Measurements from ENCODE around the gene UBALD1. TPM values are rescaled to one million over a fixed set of nuclear protein-coding genes. Genes with fewer than 3 reads are reported as not detected.

UBALD1 gene
- total RNA-seq, 1 experiment from 2014 or later = 58.4 TPM

- TF ChIP-seq, protein P1, sequence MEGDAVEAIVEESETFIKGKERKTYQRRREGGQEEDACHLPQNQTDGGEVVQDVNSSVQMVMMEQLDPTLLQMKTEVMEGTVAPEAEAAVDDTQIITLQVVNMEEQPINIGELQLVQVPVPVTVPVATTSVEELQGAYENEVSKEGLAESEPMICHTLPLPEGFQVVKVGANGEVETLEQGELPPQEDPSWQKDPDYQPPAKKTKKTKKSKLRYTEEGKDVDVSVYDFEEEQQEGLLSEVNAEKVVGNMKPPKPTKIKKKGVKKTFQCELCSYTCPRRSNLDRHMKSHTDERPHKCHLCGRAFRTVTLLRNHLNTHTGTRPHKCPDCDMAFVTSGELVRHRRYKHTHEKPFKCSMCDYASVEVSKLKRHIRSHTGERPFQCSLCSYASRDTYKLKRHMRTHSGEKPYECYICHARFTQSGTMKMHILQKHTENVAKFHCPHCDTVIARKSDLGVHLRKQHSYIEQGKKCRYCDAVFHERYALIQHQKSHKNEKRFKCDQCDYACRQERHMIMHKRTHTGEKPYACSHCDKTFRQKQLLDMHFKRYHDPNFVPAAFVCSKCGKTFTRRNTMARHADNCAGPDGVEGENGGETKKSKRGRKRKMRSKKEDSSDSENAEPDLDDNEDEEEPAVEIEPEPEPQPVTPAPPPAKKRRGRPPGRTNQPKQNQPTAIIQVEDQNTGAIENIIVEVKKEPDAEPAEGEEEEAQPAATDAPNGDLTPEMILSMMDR (conservative IDR thresholded peaks at IDR 0.05) = no peak
- no peak for TF ChIP-seq EZH2 (IDR thresholded peaks at IDR 0.05; ENCODE audit: low read depth)
Measured at GRCh38 chr16:4639899-4640509, 25.3 kb upstream of the UBALD1 start.

DNA sequence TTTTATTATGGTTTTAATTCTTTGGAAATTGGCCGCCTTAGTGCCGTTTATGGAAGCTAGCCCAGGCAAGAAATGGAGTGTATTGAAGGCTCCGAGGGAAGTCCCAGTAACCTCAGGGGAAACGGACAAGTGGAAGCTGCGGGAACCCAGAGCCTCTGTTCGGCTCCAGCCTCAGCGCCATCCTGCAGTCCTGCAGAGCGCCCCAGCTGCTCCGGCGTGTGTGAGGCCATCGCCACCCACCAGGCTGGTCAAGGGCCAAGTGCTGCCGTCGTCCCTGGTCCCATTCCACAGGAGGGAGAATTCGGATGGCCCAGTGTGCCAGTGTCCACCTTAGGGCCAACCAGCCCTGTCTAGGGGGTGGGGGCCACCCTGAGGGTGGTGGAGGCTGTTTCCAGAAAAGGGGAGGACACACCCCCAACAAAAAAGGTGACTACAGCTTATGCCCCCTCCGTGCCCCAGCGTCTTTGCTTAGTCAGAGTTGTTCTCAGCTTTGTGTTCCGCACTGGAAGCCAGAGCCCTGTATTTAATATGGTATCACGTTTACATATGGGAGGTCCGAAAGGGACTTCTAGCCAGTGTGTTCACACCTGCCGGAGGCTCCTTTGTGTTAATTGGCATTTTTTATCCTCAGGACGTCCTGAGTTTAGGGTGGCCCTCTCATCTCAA is 22.9 kb upstream of the UBALD1 start:
- Histone ChIP-seq H3K4me2 (no peak overlapping the region), H3K9me2 (ENCODE audit: insufficient read depth) (no peaks in the 10 kb centered on the region), H3K27ac (no peak overlapping the region), H3K36me3 (ENCODE audit: low read depth) (no peaks in the 10 kb centered on the region), H3K4me1 (replicated peaks; ENCODE audit: insufficient read depth) (peaks cover 1% of the 10 kb centered on the region; the same call in 1 of the 2 replicates), H3F3A (ENCODE audit: insufficient read depth, low read depth) (no peaks in the 10 kb centered on the region), H3K9me3 (ENCODE audit: insufficient read depth, low read depth) (no peaks in the 10 kb centered on the region), H3K27me3 (ENCODE audit: insufficient read depth, low read depth) (no peaks in the 10 kb centered on the region), H4K20me1 (ENCODE audit: insufficient read depth) (peaks cover 56% of the 10 kb centered on the region), H3K4me3 (no peak overlapping the region), H3K79me2 (ENCODE audit: low read depth) (peaks cover 62% of the 10 kb centered on the region), H2AFZ (no peak overlapping the region)
- no peak for TF ChIP-seq EZH2 (IDR thresholded peaks at IDR 0.05; ENCODE audit: low read depth)
- TF ChIP-seq, protein P1 (conservative IDR thresholded peaks at IDR 0.05) = no peak
- ChIA-PET CTCF (no interaction called here), POLR2A (ENCODE audit: unreplicated experiment) (interaction anchor here (0.5 kb wide), 1 partner anchor 106 kb away, joined by 14 read pairs; no protein-coding TSS in a partner anchor)
- no peak for DNase-seq
- intact Hi-C loops (cut with micrococcal nuclease; ENCODE audit: unreplicated experiment) = no loop called here
- no TSS peak for BruUV-seq (replicated peaks)

More at GRCh38 chr16:4639899-4640509, 25.3 kb upstream of the UBALD1 start:
- ChIA-PET CTCF (no interaction called here), POLR2A (ENCODE audit: unreplicated experiment) (no interaction called here)
- Histone ChIP-seq H3K36me3 (ENCODE audit: low read depth) (no peaks in the 10 kb centered on the region), H3K9me3 (ENCODE audit: insufficient read depth, low read depth) (no peaks in the 10 kb centered on the region), H2AFZ (no peak overlapping the region), H3K79me2 (ENCODE audit: low read depth) (peaks cover 49% of the 10 kb centered on the region), H3K4me3 (no peak overlapping the region), H3K9me2 (ENCODE audit: insufficient read depth) (no peaks in the 10 kb centered on the region), H3K4me1 (replicated peaks; ENCODE audit: insufficient read depth) (no peaks in the 10 kb centered on the region), H3K4me2 (no peak overlapping the region), H4K20me1 (ENCODE audit: insufficient read depth) (peaks cover 50% of the 10 kb centered on the region), H3K27me3 (ENCODE audit: insufficient read depth, low read depth) (no peaks in the 10 kb centered on the region), H3F3A (ENCODE audit: insufficient read depth, low read depth) (no peaks in the 10 kb centered on the region), H3K27ac (no peak overlapping the region)
- DNase-seq = no peak
- intact Hi-C loops (cut with micrococcal nuclease; ENCODE audit: unreplicated experiment) = no loop called here
- BruUV-seq (replicated peaks) = no TSS peak

DNA sequence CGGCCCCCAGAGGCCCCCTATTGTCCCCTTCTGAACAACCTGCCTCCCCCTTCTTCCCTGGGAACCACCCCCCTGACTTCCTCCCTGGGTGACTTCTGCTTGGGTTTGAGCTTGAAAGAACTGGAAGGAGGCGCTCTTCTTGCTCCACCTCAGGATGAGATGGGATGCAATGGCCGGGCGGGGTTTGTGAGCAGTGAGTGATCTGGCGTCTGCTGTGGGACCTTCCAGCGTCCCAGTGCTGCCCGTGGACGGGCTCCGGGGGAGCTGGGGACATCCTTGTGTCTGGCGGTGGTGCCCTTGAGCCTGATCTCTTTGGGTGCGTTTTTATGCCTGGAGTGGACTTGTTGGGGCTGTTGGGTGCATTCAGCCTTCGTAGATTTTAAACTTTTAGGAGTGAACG is 21.5 kb upstream of the UBALD1 start:
- CTCF ChIA-PET = no interaction called here
- Histone ChIP-seq H3K4me1 (replicated peaks; ENCODE audit: insufficient read depth) (peaks cover 9% of the 10 kb centered on the region; the same call in 1 of the 2 replicates), H3K27ac (no peak overlapping the region), H4K20me1 (ENCODE audit: insufficient read depth) (peaks cover 53% of the 10 kb centered on the region), H3F3A (ENCODE audit: insufficient read depth, low read depth) (peaks cover 1% of the 10 kb centered on the region), H3K36me3 (ENCODE audit: low read depth) (no peaks in the 10 kb centered on the region), H3K27me3 (ENCODE audit: insufficient read depth, low read depth) (no peaks in the 10 kb centered on the region), H3K79me2 (ENCODE audit: low read depth) (peaks cover 74% of the 10 kb centered on the region), H2AFZ (no peak overlapping the region), H3K4me3 (no peak overlapping the region), H3K9me2 (ENCODE audit: insufficient read depth) (no peaks in the 10 kb centered on the region), H3K9me3 (ENCODE audit: insufficient read depth, low read depth) (0 out of 2 replicates have a peak, but pooled peaks cover 3% of the 10 kb centered on the region), H3K4me2 (no peak overlapping the region)
- no TSS peak for BruUV-seq (replicated peaks)
- POLR2A ChIA-PET (ENCODE audit: unreplicated experiment) = no interaction called here
- TF ChIP-seq EZH2 (IDR thresholded peaks at IDR 0.05; ENCODE audit: low read depth) = no peak
- TF ChIP-seq, protein P1 (conservative IDR thresholded peaks at IDR 0.05) = no peak
- intact Hi-C loops (cut with micrococcal nuclease; ENCODE audit: unreplicated experiment) = no loop called here
- no peak for DNase-seq

Data from PC-9 (cell line).